Measurements from ENCODE around the gene RMI1.
"Not testable (repeated sequence)": the region's sequence is repeated elsewhere in the genome, so short reads cannot be mapped to it uniquely, and the experiment has no call there.

RMI1 gene

GRCh38 chr9:84007662-84008061 lies 27.1 kb downstream of the RMI1 start:
- DNase-seq (ENCODE audit: low spot score) = no peak

GRCh38 chr9:84024041-84024575 lies 43.5 kb downstream of the RMI1 start:
- DNase-seq (ENCODE audit: low spot score) = no peak

- no peak for DNase-seq (ENCODE audit: low spot score)
These were observed 46.6 kb downstream of the RMI1 start for GRCh38 chr9:84027201-84027600.

GRCh38 chr9:84031534-84031933 lies 50.9 kb downstream of the RMI1 start:
- no peak for DNase-seq (ENCODE audit: low spot score)

GRCh38 chr9:84041857-84042256 lies 61.3 kb downstream of the RMI1 start:
- not testable (repeated sequence) for DNase-seq (ENCODE audit: low spot score)

GRCh38 chr9:84045481-84046097 lies 65.0 kb downstream of the RMI1 start:
- DNase-seq (ENCODE audit: low spot score) = no peak
